HG03025 (cell line): Measurements from ENCODE around the gene SLC25A21.
"Not testable (repeated sequence)": the region's sequence is repeated elsewhere in the genome, so short reads cannot be mapped to it uniquely, and the experiment has no call there.

Source experiments
- ATAC-seq: cut with Tn5 transposase; IDR thresholded peaks from one replicate; pipeline ENCODE4 v1.9.1; 2021; ENCODE audit warnings: mild to moderate bottlenecking, moderate library complexity; ENCODE audit not compliant: unreplicated experiment, low FRiP score

Gene SLC25A21

DNA sequence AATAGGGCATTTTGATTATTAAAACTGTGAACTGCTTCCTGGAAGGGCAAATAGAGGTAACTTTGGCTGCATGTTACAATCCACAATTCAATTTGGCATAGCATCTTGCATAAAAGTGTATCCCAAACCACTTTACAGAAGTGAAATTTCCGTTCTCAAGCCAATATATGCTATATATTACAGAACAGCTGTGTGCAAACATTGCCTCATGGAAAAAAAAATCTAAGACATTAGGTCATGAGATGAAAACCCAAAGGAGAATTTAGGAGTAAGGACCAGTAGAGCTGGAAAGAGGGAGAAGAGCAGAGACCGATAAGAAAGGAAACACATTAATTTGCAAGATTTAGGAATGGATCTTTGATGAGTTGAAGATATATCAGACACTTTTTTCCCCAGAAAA is 271.6 kb downstream of the SLC25A21 start:
- ATAC-seq: no peak

DNA sequence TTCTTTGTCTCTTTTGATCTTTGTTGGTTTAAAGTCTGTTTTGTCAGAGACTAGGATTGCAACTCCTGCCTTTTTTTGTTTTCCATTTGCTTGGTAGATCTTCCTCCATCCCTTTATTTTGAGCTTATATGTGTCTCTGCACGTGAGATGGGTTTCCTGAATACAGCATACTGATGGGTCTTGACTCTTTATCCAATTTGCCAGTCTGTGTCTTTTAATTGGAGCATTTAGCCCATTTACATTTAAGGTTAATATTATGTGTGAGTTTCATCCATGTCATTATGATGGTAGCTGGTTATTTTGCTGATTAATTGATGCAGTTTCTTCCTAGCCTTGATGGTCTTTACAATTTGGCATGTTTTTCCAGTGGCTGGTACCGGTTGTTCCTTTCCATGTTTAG is 276.1 kb downstream of the SLC25A21 start:
- not testable (repeated sequence) for ATAC-seq

DNA sequence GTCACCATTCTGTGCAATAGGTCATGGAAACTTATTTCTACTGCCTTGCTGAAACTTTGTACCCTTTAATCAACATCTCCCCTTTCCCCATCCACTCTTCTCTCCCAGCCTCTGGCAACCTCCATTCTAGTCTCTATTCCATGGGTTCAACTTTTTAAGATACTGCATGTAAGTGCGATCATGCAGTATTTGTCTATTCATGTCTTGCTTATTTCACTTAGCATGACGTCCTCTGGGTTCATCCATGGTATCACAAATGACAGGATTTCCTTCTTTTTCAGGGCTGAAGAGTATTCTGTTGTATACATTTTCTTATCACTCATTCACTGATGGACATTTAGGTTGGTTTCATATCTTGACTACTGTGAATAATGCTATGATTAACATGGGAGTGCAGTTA is 288.4 kb downstream of the SLC25A21 start:
- ATAC-seq: no peak

GRCh38 chr14:36880276-36880675 is 292.1 kb downstream of the SLC25A21 start:
- ATAC-seq: no peak

DNA sequence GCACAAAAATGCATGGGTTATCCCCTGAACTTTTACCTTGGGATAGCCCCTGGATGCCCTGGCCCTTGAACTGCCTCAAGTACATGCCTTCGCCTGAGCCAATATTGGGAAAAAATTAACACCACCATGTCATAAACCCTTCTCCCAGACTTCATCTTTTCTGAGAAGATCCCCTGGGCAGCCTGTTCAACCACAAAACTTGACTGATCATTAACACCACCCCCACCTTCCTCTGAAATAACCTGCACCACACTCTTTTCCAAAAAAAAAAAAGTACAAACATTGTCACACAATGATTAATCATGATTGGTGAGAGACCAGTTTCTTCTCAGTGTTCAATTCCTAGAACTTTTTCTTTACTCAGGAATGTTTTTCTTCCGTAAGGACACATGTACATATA is 292.8 kb downstream of the SLC25A21 start:
- ATAC-seq: no peak

DNA sequence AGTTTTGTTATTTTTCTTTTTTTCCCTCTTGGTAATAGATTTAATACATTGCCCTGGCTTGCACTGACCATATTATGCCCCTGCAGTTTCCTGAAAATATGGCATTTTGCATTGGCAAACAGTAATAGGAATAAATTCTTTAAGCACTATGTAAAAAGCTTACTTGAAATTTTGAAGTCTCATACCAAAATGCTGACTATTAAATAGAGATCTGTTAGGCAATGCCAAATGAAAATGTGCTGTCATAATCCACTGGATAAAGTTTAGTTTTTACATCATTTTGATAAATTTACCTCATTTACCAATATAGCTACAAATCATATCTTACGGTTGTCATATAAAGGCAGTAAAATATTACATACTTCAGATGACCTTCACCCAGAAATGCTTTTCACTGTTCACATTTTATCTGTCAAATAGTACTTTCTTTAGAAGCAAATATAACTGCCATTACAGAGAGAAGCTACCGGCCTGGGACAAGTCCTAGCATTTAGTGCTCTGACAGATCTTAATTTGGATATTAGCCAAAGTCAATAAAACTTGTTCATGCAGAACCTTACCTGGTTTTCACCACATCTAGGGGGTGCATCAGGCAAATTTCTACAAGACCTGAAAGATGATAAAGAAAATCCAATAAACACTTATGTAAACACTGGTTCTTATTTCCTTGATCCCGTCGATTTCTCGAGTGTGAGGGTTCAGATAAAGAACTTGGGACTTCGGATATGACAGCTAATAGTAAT is 297.8 kb downstream of the SLC25A21 start:
- no peak for ATAC-seq

GRCh38 chr14:36870776-36871175 is 301.6 kb downstream of the SLC25A21 start:
- ATAC-seq: no peak

DNA sequence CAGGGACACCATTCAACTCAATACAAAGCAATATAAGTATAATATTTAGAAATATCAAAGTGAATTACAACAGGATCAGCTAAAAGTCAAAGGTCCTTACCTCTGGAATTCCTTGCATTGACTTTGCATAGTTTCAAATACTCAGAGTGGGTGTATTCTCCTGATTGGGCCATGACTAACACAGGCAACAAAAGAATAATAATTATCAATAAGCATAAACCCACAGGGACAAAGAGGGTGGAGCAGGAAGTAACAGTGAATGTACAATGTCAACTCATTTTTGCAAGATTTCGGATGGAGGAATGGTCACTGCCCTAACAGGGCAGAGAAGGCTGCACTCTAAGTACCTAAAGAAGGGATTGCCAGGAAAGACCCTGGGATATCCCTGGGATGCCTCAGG is 303.3 kb downstream of the SLC25A21 start:
- ATAC-seq: no peak

- peak; percentile 85 for ATAC-seq
These were observed 305.5 kb downstream of the SLC25A21 start for GRCh38 chr14:36866867-36867266.

- ATAC-seq: no peak
These were observed 309.1 kb downstream of the SLC25A21 start for GRCh38 chr14:36863271-36863670.

GRCh38 chr14:36862237-36862636 is 310.2 kb downstream of the SLC25A21 start:
- not testable (repeated sequence) for ATAC-seq

GRCh38 chr14:36860831-36861230 is 311.6 kb downstream of the SLC25A21 start:
- ATAC-seq: no peak

DNA sequence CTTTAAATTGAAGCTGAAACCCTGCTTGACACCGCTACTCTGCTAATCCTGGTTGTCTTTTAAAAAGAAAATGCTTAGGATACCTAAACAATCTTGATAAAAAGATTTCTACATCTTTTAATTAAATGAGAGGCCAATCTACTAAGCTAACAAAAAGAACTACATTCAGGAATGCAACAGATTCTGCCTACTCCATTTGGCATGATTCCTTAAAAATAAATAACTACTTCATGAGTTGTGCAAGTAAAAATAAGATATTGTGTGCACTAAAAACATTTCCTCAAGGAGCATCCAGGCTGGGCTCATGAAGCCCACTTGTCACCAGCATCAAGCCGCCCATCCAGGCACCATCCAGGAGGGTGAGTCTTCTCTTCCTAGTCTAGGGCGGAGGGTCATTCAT is 313.3 kb downstream of the SLC25A21 start:
- no peak for ATAC-seq

DNA sequence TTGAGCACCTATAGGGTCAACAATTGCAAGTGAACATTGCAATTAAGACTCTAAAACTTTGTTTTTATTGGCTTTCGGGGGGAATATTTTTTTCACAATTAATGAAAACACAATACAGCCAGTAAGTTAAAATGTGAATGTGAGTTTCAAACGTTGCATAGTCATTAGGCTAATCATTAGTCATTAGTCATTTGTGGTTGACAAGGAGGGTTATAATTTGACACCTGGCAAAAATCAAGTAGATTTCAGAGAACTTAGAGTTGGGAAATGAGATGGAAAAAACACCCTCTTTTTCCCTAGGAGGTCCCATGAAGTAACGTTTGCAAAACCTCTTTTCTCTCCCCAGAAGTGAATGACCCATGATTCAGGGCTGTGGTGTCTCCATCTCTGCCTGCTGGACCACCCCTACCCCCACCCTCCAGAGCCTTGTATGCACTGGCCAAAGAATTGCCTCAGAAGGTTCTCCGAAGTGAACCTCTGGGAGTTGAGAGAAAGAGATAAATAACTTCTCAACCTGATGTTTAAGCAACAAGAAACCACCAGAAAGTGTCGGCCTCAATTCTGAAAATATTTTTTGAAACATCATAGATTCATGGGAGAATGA is 314.5 kb downstream of the SLC25A21 start:
- no peak for ATAC-seq

- no peak for ATAC-seq
These were observed 315.3 kb downstream of the SLC25A21 start for GRCh38 chr14:36857136-36857535.

DNA sequence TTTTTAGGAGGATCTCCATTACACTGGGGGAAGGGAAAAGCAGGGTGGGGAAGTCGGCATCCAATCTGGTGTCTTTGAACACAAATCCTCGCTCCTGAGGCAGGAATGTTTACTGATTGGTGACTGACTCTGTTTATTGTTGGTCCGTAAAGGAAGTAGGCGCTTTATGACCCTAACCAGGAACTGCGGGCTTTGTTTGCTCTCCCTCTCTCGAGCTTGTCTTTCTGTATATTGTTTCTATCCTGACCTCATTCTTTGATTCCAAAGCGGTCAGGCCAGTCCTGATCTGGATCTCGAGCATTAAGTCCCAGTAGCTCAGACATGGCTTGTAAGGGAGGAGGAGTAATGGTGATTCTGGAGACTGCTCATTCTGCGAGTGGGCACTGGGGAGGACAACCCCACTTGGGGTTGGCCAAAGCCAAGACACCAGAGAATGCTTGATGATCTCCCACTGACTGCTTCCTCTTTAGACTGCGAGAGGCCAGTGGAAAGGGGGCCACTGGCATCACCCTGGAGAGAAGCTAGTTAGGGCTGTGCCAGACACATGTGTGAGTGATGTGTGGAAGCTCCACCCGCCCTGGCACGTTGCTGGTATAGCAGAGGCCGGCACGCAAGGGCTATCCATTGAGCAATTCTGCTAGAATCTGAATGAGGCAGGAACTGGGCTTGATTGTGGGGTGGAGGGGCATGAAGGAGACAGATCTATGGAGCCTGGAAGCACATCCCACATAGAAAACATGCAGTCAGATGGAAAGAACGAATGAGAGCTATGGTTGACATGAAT is 316.1 kb downstream of the SLC25A21 start:
- ATAC-seq: no peak

- ATAC-seq: no peak
These were observed 317.0 kb downstream of the SLC25A21 start for GRCh38 chr14:36855396-36855795.

- no peak for ATAC-seq
These were observed 319.3 kb downstream of the SLC25A21 start for GRCh38 chr14:36852981-36853691.

GRCh38 chr14:36848213-36848612 is 324.2 kb downstream of the SLC25A21 start:
- ATAC-seq: no peak

GRCh38 chr14:36847366-36847765 is 325.0 kb downstream of the SLC25A21 start:
- no peak for ATAC-seq
